Nucleus accumbens (tissue), 56 donors: ENCODE data around the gene SLC22A23.

ENCODE experiments used
- DNase-seq, 56 donors: peaks; one replicate each; lab custom pipeline; 2025; lab: John Stamatoyannopoulos, UW

Gene SLC22A23

DNA sequence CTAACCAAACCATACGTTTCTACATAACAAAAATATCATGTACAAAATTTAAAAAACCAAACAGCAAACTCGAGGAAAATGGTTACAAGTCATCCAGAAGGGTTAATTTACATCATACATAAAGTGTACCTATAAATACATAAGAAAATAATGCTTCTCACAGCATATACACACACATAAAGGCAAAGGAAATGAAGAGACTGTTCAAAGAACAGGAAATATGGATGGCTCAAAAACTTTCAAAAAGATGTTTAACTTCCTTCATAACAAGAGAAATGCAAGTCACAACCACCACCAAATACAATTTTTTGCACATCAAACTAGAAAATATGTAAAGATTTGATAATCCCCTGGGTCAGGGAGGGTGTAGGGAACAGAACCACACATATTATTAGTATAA is 7.5 kb downstream of the SLC22A23 start:
- no peak for DNase-seq

DNA sequence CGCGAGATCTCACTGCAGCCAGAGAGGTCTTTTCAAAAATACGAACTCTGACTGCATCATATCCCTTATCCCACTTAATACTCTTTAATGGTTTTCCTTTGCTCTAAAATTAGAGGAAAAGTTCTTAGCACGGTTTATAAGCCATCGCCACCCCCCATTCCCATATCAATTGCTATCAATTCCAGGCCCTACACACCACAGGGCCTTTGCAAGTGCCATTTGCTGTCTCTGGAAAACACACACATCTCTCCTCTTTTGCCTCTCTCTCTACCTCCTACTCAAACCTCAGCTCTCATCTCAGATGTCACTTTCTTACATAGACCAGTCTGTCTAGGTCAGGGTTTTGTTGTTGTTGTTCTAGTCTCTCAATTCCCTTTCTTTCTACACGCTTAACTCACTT is 9.8 kb downstream of the SLC22A23 start:
- DNase-seq = no peak

DNA sequence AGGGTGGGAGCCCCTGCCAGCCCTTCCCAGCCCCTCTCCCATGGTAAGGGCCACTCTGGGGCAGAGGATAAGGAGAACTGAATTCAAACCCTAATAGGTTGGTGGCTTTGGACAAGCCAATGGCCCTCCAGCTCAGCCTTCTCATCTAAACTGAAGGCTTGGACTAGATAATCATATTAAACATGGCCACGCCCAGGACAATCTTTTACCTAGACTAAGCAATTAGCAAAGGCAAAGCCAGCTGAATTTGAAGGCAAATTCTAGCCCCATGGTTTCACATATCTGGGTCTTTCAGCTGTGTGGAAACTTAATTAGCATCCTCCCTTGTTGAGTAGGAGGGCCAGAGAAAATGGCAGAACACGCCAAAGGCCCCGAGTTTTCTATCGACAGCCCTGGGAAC is 10.7 kb downstream of the SLC22A23 start:
- DNase-seq = no peak

DNA sequence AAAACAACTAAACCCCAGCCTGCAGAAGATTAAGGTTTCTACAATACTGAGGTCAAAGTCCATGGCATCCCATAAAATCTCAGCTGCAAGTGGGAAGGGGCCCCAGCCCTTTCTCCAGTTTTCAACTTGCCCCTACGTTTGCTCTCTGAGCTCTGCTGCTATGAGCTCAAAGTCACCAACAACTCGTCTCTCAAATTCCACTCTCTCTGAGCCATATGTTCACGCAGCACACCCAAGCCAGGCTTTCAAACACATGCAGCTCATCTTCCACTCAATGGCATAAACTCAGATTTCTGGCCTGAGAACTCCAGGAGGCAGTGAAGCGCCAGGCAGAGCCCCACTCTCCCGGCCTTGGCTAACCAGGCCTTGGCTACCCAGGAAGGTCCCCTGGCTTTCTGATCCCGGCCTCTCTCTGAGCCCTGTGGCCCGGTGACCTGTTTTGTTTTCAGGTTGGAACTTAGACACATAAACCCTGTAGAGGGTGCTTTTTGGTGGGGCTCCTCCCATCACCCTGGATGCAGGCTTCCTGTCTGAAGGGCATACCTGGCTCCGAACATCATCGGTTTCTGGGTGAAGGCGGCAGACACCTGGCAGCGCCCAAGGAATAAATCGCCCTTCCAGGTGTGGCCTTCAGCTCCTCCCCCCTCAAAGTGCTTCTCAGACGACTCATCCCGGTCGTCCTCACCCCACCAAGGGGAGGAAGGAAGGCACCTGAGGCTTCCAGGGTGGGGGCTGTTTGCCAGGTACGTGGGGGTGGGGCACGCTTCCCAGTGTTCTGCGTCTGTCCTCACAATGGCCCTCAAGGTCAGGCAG is 12.4 kb downstream of the SLC22A23 start:
- no peak for DNase-seq

DNA sequence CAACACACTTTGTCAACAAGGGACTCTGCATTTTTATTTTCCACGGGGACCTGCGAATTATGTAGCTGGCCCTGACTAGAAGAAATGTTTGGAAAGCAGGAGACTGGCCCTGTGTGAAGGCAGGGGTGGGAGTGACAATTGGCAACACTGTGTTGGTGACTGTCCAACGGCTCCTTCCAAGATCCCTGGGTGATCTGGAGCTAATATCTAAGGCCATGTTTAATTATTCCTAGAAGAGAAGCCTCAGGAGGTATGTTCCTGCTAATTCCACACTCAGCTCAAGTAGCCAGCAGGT is 13.7 kb downstream of the SLC22A23 start:
- peak in 2 of 56 donors; percentile 15 to 17 for DNase-seq

DNA sequence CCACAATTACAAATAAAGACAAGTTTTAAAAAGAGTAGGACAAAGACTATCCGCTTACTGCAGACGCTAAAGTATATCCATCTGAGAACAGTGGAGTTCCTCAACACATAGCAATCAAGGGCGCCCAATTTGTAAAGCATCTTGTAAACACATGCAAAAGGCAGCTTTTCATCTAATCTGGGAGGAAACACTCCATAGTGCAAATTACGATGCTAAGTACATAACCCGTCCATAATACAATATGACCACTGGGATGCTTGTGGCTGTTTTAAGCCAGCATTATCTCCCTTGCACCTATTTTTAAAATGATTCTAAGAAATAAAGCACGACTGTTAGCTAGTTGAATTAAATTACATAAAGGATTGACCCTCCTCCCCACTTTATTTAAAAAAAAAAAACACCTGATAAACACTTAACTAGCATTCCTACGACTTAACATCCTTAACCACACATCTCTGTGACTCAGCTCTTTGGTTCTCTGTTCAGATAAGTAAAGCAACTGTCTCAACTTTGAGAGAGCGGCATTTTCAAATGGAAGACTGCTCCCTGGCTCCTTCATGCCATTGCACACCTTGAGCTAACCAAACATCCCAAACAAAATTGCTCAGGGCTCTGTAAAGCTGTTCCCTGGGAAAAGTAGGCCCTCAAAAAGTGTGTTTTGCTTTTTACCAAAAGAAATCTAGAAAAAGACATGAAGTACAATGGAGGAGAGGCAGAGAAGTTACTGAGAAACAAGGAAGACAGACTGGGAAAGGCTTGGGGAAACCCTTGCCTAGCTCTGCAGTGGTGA is 14.2 kb downstream of the SLC22A23 start:
- DNase-seq = no peak

DNA sequence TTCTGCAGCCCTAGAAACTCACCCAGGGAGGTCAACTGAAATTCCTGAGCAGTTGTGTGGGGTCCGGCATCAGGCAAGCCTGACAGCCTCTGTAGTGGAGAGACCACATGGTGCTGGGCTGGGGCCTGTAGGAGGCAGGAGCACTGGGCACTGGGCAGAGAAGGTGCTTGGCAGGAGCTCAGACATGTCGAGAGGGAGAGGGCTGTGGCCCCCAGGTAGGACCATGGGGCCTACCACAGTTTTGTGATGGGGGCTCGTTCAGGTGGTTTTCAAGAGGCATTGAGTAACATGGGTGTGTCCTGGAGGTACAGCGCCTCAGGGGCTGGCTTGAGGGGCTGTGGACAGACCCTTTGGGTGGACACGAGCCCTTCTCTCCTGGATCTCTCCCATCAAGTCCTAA is 15.9 kb downstream of the SLC22A23 start:
- DNase-seq = no peak

DNA sequence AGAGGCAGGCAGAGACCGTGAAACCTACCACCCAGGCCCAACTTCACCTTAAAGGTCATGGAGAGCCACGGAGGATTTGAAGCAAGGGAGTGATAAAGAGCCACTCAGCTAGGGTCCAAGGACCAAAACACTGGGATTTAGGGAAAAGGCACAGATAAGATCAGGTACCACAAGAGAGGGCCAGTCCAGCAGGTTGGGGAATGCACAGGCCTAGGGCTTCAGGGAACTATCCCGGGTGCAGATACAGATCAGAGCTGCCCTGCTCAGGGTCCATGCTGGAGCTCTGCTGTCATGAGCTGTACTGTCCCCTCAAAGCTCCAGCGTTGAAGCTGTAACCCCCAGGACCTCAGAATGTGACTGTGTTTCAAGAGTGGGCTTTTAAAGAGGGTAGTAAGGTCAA is 16.9 kb downstream of the SLC22A23 start:
- no peak for DNase-seq

DNA sequence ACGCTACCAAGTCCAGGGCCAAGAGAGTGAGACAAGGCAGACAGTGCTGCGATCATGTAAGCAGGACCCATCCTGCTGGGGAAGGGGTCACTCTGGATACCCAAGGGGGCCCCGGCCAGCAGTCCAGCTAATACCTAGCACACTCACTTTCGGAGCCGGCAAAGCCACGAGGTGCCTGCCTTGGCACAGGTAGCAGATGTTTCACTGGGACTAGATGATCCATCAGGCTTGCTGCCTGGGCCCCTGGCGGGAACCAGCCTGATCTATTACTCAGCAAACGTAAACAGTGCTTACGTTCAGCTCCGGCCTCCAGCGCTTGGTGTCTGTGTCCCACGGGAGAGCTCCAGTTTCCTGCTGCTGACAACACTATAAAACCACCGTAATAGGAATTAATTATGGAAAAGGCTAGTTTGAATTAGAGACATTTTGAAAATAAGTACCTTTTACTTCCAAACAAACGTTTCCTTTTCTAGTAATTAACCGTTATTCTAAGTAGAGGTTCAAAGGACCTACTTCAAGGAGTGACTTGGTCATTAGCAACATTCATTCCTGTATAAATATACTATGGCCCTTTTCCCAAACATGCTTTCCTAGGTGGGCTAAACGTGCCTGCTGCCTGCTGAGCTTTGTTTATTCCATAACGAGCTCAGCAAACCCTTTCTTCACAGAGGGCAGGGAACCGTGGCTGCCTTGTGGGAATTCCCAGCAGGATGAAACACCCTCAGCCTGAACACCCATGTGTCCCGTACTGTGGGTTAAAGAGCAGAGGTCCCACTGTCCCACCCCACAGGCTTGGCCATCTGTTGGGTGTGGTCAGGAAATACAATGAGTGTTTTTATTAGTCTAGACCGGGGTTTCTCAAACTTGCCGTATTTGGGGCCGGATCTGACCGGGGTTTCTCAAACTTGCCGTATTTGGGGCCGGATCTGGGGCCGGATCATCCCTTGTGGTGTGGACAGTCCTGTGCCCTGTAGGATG is 18.4 kb downstream of the SLC22A23 start:
- DNase-seq = peak in 1 of 56 donors; percentile 16

DNA sequence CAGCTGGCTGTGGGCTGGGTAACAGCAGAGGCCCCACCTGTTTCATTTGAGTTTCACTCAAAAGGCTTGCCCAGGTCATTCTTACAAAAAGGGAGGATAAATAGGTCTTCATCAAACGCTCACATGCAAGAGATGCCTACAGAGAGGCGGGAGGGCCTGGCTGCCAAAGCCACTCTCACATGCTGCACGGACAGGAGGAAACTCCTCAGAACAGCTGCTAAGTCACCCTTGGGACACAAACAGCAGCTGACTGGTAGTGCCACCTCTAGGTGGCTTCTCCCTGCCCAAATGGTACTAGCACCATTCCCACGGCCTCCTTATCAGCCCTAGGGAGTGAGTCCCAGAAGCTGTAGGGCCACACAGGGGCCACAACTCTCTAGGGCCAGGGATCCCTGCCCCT is 23.8 kb downstream of the SLC22A23 start:
- DNase-seq = no peak

DNA sequence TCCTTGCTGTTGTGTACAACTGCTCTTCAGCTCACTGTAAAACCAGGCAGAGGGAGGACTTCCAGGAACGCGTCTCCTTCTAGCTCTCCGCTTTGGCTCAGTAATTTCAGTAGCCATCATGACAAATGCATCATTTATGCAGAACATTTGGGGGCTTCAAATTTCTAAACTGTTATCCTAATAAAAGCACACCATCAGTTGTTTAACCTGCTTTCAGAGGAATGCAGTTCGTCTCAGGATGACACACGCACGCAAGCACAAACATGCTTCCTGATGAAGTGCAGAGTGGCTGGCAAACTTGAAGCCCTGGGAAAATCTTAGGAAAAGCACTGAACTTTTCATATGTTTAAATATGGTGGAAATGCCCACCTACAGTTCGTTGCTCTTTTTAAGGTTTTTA is 24.4 kb downstream of the SLC22A23 start:
- DNase-seq = no peak

DNA sequence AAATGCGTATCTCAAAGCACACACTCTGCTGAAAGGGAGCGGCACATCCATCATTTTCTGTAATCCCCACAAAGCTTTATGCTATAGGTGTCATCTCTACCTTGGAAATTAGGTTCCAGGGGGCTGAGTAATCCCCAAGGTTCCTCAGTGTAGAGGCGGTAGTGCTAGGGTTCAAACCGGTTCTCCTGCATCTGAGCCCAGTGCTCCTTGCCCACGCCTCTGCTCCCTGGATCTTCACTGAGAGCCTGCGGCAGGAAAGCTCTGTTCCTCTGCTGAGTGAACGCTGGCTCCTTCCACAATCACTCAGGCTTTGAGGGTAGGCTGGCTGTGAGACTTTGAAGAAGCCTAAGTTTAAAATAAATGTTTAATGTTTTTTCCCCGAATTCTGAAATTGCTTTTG is 24.9 kb downstream of the SLC22A23 start:
- DNase-seq = peak in 2 of 56 donors; percentile 13 to 20

DNA sequence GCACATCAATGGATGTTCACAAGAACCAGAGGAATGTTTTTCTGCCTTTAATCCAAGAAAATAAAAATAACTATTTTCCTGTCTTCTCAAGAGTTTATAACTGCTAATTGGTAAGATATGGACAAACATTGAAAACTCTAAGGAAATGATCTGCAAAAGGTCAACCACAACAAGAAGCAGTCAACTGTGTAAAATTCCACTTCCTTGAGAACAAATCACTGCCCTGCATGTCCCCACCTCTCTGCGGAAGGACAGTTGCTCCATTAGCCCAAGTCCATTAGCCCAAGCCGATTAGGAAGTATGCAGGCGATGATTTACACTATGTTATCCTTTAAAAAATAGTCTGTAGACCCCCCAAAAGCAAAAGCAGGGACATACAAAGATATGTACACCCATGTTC is 27.6 kb downstream of the SLC22A23 start:
- no peak for DNase-seq

DNA sequence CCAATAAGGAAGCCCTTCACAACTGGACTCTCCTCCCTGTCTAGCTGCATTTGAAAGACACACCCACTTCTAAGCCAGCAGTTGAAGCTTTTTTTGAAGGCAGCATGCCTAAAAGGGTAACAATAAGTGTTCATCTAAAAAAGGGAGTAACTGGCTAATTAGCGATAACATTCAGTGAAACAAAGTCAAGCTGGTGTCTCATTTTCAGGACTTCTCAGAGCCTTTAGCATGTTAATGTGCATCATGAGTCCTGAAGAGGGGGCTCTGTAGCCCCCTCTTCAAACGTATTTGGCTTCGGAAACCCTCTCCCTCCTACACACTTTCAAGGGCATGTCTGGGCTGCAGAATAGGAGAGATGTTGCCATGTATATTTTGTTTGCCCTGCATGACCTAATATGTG is 28.1 kb downstream of the SLC22A23 start:
- no peak for DNase-seq

DNA sequence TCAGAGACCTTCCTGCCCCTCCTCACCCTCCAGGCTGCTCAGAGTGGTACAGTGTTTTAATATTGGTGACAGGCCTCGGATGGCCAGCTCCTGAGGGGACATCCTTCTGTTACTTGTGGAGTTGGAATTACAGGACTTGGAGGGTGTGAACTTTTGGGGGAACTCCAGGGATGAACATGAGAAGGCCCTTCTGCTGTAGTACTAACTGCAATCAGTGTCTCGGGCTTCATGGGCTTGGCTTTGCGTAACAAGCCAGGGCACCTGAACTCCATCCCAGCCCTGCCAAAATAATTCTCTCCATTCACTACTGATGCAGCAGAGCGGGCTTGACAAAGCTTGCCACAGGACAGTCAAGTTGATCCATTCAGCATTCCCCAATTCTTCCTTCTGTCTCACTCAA is 28.6 kb downstream of the SLC22A23 start:
- no peak for DNase-seq

DNA sequence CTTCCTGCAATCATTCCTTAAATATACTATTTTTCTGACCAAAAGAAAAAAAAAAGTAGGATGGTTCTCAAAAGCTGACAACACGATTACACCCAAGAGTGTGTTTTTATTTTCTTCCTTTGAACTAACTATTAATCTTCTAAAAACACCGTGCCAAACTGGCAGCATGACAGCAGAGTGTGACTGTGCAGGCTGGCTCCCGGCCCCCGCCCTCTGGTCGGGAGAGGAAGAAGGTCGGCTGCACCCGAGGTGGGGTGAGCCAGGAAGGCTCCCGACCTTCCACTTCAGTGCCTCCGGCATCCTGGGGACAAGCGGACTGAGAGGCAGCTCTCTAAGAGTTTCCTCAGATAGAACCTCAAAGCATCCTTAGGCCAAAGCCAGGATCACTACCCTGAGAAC is 29.2 kb downstream of the SLC22A23 start:
- DNase-seq = peak in 4 of 56 donors; percentile 14 to 61 (median 33)

DNA sequence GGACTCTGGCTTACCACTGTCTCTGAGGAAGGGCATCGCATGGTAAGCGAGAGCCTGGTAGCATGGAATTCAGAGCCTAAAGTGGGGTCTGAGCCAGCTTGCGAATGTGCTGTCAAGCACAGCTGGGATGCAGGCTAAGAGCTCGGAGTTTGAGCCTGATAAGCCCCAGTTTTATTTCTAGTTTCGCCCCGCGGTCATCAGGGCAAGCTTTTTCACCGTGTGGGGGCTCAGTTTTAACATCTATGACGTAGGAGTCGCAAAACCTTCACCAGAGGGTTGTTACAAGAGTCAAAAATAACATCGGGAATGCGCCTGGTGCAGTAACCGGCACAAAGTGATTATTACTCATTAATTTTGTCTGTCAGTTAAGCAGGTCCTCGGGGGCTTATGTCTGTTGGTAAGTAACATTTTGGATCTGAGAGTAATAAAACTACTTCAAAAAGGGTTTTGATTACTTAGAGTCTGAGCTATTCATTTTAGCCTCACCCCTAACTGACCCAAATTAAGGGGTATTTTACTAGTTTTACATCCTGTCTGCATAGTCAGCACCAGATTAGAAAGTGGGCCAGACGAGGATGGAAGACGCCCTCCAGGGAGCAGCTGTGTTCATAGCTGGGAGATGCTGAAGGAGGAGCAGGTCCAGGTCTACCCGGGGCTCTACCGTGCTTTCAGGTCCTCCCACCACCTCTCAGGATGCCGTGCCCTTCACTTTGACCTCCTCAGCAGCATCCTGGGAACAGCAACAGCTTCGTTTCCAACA is 29.7 kb downstream of the SLC22A23 start:
- peak in 2 of 56 donors; percentile 10 to 18 for DNase-seq

DNA sequence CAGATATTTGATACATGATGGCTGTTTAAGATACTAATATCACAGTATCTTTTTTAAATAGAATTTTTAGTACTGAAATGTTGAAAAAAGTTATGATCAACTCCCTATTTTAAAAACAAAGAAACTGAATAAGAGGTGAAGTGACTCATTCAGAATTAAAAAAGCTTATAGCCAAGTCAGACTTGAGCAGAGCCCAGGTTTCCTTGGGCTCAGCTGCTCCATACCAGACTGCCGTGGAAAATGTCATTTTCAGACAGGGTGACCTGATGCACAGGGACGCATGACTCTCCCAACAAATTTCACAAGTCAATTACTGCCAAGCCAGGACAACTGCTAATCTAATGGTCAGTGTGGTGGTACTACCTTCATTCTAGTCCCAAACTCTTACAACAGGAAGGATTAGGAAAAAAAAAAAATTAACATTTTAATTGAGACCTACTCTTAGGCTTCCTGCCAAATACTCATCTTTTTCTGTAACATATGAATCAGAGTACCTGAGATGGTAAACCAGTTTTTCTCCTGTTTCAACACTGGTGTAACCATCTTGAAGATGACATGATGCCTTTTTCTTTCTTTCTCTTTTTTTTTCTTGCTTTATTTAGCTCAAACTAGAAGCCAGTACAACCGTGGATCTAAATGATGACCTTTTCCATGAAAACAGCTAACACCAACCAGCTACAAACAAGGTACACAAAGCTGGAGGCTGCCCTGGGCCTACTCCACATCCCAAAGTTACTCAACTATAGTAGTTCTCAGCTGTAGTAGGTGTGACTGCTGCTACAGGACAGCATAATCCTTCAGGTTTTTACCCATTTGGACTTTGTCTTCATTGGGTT is 30.5 kb downstream of the SLC22A23 start:
- DNase-seq = no peak

DNA sequence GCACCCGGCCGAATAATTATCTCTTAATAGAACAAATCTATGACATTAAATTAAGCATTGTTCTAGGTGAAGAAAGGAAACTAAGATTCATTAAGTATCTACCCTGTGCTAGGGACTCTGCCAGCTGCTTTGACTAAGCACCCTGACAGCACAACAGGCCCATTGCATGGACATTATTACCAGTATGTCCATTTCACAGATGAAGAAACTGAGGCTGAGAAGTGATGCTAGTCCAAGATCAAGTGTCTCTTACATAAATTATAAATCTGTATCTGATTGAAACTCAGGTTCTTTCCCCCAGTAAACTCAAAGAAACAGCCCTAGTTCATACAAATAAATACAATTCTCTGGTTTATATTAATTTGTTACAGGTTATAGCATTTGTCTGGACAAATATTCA is 31.3 kb downstream of the SLC22A23 start:
- no peak for DNase-seq
